ENCODE data around the gene FRMD4A.

DNA sequence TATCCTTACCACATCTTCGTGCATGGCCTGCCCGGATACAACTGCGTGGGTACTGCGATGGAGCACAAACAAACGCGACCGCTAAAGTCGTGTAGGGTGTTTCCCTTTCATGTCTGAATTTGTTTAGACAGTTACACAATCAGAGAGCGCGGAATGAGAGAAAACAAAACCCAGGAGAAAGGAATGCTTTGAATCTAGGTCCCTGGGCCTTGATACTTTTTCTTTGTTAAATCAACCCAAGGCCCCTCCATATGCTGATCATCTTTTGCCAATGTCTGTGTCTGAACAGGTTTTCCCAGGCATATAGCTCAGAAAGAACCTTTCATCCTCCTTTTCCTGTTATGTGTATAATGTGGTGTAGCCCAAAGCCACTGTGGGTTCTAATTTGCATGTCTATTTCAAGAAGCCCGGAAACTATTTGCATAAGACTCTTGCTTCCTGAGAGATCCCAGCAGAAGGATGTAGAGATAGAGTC, 145.8 kb downstream of the FRMD4A start:
- TF ChIP-seq, protein P1, sequence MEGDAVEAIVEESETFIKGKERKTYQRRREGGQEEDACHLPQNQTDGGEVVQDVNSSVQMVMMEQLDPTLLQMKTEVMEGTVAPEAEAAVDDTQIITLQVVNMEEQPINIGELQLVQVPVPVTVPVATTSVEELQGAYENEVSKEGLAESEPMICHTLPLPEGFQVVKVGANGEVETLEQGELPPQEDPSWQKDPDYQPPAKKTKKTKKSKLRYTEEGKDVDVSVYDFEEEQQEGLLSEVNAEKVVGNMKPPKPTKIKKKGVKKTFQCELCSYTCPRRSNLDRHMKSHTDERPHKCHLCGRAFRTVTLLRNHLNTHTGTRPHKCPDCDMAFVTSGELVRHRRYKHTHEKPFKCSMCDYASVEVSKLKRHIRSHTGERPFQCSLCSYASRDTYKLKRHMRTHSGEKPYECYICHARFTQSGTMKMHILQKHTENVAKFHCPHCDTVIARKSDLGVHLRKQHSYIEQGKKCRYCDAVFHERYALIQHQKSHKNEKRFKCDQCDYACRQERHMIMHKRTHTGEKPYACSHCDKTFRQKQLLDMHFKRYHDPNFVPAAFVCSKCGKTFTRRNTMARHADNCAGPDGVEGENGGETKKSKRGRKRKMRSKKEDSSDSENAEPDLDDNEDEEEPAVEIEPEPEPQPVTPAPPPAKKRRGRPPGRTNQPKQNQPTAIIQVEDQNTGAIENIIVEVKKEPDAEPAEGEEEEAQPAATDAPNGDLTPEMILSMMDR (conservative IDR thresholded peaks at IDR 0.05; ENCODE audit: low read depth, low read length): no peak
- no peak for TF ChIP-seq EZH2 (IDR thresholded peaks at IDR 0.05; ENCODE audit: low read length, unreplicated experiment)
